Natural killer cell (primary cell): ENCODE data around the gene PARP2. TPM values are rescaled to one million over a fixed set of nuclear protein-coding genes. Genes with fewer than 3 reads are reported as not detected.

Experiments
- ATAC-seq, 3 donors: fragments of 150-1000 bp in 2 of 3; fragments of 200-7000 bp in 1 of 3; cut with Tn5 transposase; 1 replicate in 1 of 3; 2 replicates in 2 of 3; pipeline ENCODE4 v1.10.0; 2021; ENCODE audit warnings: mild to moderate bottlenecking in 2 of 3, moderate library complexity in 2 of 3
- DNase-seq, 2 donors: peaks; one replicate each; pipeline versions ENCODE4 v3.0.0 to v3.0.0-alpha.2; 2013 to 2021; ENCODE audit warnings: mixed read lengths in 1 of 2
- H3K27ac ChIP-seq: one replicate; pipeline ENCODE4 v1.5.1; 2013; ENCODE audit warnings: mild to moderate bottlenecking, low read length
- H3K27me3 ChIP-seq: one replicate; pipeline ENCODE4 v1.6.1; 2013; ENCODE audit warnings: low read length; ENCODE audit not compliant: control insufficient read depth, insufficient read depth
- H3K36me3 ChIP-seq: one replicate; pipeline ENCODE4 v1.6.1; 2013; ENCODE audit warnings: low read length; ENCODE audit not compliant: control insufficient read depth, insufficient read depth
- H3K4me1 ChIP-seq: one replicate; pipeline ENCODE4 v1.6.1; 2013; ENCODE audit warnings: low read length; ENCODE audit not compliant: control insufficient read depth, insufficient read depth
- H3K4me3 ChIP-seq: one replicate; pipeline ENCODE4 v1.5.1; 2013; ENCODE audit warnings: low read length
- H3K9me3 ChIP-seq: one replicate; pipeline ENCODE4 v1.6.1; 2013; ENCODE audit warnings: low read length; ENCODE audit not compliant: control insufficient read depth, insufficient read depth
- H3K27ac Mint-ChIP-seq, 2 donors: one replicate each; pipeline ENCODE4 v1.8.0; 2022; ENCODE audit warnings: mild to moderate bottlenecking in 2 of 2, mixed read lengths in 2 of 2, moderate library complexity in 1 of 2
- H3K27me3 Mint-ChIP-seq, 2 donors: one replicate each; pipeline ENCODE4 v1.8.0; 2022; ENCODE audit warnings: low read depth in 2 of 2, mixed read lengths in 2 of 2
- H3K36me3 Mint-ChIP-seq: one replicate; pipeline ENCODE4 v1.8.0; 2022; ENCODE audit warnings: mixed read lengths
- H3K4me1 Mint-ChIP-seq, 2 donors: one replicate each; pipeline ENCODE4 v1.8.0; 2022; ENCODE audit warnings: mixed read lengths in 2 of 2
- H3K4me3 Mint-ChIP-seq: one replicate; pipeline ENCODE4 v1.8.0; 2022; ENCODE audit warnings: mild to moderate bottlenecking, moderate library complexity, mixed read lengths
- H3K9me3 Mint-ChIP-seq, 2 donors: one replicate each; pipeline ENCODE4 v1.8.0; 2022; ENCODE audit warnings: mixed read lengths in 2 of 2
- WGBS: methylation state at CpG from one replicate; pipeline ENCODE4 v1.1.7; 2013; ENCODE audit warnings: missing lambda C conversion rate; ENCODE audit not compliant: insufficient coverage; 5-methylcytosine and 5-hydroxymethylcytosine counted together
- intact Hi-C: fragments of 100-400 bp; cut with micrococcal nuclease; formaldehyde crosslinking; loops from one replicate; pipeline ENCODE4 v1.14.2; 2022
- total RNA-seq, 4 donors: library from RNA; stranded (reverse); fragments of 120-200 nt in 1 of 4; gene quantifications; one replicate each; pipeline versions ENCODE4 v1.2.3 to v1.2.4, GENCODE V29; 2013 to 2022
- TF ChIP-seq, protein P1 (sequence below): fragments of 200-600 bp; IDR thresholded peaks from one replicate; pipeline ENCODE4 v1.8.0; 2022; ENCODE audit warnings: antibody characterized with exemption

Gene PARP2, protein sequence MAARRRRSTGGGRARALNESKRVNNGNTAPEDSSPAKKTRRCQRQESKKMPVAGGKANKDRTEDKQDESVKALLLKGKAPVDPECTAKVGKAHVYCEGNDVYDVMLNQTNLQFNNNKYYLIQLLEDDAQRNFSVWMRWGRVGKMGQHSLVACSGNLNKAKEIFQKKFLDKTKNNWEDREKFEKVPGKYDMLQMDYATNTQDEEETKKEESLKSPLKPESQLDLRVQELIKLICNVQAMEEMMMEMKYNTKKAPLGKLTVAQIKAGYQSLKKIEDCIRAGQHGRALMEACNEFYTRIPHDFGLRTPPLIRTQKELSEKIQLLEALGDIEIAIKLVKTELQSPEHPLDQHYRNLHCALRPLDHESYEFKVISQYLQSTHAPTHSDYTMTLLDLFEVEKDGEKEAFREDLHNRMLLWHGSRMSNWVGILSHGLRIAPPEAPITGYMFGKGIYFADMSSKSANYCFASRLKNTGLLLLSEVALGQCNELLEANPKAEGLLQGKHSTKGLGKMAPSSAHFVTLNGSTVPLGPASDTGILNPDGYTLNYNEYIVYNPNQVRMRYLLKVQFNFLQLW
- total RNA-seq = 10 to 100 TPM; 18.2 to 28.3 (median 22.2) TPM
- total RNA-seq (2013) = 15.5 TPM

DNA sequence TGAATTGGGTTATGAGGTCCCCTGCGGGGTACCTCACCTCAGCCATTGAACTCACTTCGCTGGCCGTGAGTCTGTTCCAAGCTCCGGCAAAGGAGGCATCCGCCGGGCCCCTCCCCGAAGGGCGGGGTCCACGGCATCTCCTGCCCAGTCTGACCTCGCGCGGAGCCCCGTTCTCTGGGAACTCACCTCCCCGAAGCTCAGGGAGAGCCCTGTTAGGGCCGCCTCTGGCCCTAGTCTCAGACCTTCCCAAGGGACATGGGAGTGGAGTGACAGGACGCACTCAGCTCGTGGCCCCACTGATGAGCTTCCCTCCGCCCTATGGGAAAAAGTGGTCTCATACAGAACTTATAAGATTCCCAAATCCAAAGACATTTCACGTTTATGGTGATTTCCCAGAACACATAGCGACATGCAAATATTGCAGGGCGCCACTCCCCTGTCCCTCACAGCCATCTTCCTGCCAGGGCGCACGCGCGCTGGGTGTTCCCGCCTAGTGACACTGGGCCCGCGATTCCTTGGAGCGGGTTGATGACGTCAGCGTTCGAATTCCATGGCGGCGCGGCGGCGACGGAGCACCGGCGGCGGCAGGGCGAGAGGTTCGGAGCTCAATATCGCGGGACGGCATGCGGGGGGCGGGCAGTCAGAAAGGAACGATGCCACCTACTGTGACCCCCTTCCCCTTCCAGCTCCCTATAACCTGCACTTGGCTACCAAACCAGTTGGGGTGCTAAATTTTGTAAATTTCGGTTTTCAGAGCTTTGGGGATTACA lies at the start of gene PARP2:
PARP2 (plus strand) TSS at position 544 of the 770 bp plus-strand sequence; CDS start at position 551, 7 bp downstream.
- Mint-ChIP-seq H3K4me1 (peaks cover 14 to 22% of the 10 kb centered on the region in 2 donors), H3K27ac (peak within 1 kb of the TSS; percentile 97 to 99), H3K9me3 (no peaks in the 10 kb centered on the region), H3K36me3 (no peaks in the 10 kb centered on the region), H3K27me3 (no peaks in the 10 kb centered on the region), H3K4me3 (peak within 1 kb of the TSS; percentile 96)
- H3K4me3 ChIP-seq = peak within 1 kb of the TSS; percentile 94
- WGBS = under 1% methylated on average over 50 of the region's 50 CpGs
- no peaks in the 10 kb centered on the region for H3K27me3 ChIP-seq
- no peaks in the 10 kb centered on the region for H3K9me3 ChIP-seq
- peak; percentile 80 to 90 (median 82) for ATAC-seq
- peaks cover 6% of the 10 kb centered on the region for H3K4me1 ChIP-seq
- H3K27ac ChIP-seq = peak within 1 kb of the TSS; percentile 90
- intact Hi-C loops = loop anchor here (1.0 to 5.0 kb wide), 6 partner anchors 10 to 340 kb away; partner anchors contain the start of genes APEX1 and CCNB1IP1
- TF ChIP-seq, protein P1, sequence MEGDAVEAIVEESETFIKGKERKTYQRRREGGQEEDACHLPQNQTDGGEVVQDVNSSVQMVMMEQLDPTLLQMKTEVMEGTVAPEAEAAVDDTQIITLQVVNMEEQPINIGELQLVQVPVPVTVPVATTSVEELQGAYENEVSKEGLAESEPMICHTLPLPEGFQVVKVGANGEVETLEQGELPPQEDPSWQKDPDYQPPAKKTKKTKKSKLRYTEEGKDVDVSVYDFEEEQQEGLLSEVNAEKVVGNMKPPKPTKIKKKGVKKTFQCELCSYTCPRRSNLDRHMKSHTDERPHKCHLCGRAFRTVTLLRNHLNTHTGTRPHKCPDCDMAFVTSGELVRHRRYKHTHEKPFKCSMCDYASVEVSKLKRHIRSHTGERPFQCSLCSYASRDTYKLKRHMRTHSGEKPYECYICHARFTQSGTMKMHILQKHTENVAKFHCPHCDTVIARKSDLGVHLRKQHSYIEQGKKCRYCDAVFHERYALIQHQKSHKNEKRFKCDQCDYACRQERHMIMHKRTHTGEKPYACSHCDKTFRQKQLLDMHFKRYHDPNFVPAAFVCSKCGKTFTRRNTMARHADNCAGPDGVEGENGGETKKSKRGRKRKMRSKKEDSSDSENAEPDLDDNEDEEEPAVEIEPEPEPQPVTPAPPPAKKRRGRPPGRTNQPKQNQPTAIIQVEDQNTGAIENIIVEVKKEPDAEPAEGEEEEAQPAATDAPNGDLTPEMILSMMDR = no peak
- peaks cover 7% of the 10 kb centered on the region for H3K36me3 ChIP-seq
- peak; percentile 83 to 97 for DNase-seq

DNA sequence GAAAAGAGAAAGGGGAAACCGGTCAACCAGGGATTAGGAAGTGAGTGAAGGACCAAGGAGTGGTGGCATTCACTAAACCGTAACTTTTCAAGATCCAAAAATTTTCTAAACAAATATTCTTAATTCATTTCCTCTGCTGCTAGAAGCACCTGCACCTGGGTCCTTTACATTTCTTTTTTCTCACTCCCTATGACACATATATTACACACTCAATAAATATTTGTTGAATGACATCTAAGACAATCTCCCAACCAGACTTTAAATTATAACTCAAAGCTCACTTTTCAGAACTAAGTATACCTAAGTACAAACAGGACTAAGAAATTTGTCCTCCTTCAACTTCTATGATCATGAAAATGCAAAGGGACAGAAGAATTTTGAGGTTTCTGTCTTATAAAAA lies 48.8 kb upstream of the PARP2 start:
- peaks cover 93% of the 10 kb centered on the region for H3K36me3 ChIP-seq
- H3K9me3 ChIP-seq = no peaks in the 10 kb centered on the region
- Mint-ChIP-seq H3K27me3 (no peaks in the 10 kb centered on the region), H3K27ac (no peak overlapping the region), H3K4me1 (peaks cover 5% of the 10 kb centered on the region in 2 donors), H3K9me3 (no peaks in the 10 kb centered on the region), H3K36me3 (peaks cover 33% of the 10 kb centered on the region), H3K4me3 (no peak overlapping the region)
- whole genome bisulfite sequencing = 93% methylated on average over 2 of the region's 2 CpGs
- no peaks in the 10 kb centered on the region for H3K4me1 ChIP-seq
- TF ChIP-seq, protein P1 = no peak
- DNase-seq (no peak), ATAC-seq (no peak)
- intact Hi-C loops = no loop called here
- H3K4me3 ChIP-seq = no peak overlapping the region
- no peaks in the 10 kb centered on the region for H3K27me3 ChIP-seq
- H3K27ac ChIP-seq = no peak overlapping the region

DNA sequence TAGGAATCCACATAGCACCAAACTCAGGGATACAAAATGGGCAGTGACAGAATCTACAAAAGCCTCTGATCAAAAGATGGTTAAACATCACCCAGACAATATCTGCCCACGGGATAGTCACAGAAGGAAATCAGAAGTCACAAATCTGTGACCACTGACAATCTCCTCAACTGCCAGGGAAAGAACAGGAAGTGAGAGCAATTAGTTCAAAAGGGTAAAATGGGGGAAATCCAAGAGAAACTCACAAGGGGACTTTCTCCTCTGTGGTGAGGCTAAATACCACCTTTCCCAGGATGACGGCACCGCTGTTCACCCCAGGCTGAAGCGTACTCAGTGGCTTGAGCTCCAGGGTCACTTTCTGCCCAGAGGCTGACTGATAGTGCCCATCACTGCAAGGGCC lies 48.4 kb upstream of the PARP2 start:
- H3K4me3 Mint-ChIP-seq = no peak overlapping the region
- no peaks in the 10 kb centered on the region for H3K27me3 Mint-ChIP-seq
- DNase-seq (no peak), ATAC-seq (no peak)
- H3K36me3 Mint-ChIP-seq = peaks cover 33% of the 10 kb centered on the region
- H3K4me3 ChIP-seq = no peak overlapping the region
- H3K9me3 Mint-ChIP-seq = no peaks in the 10 kb centered on the region
- no peaks in the 10 kb centered on the region for H3K27me3 ChIP-seq
- no peak overlapping the region for H3K27ac ChIP-seq
- whole genome bisulfite sequencing = 62% methylated on average over 4 of the region's 4 CpGs
- TF ChIP-seq, protein P1 = no peak
- H3K4me1 Mint-ChIP-seq = peaks cover 5% of the 10 kb centered on the region in 2 donors
- H3K4me1 ChIP-seq = no peaks in the 10 kb centered on the region
- H3K9me3 ChIP-seq = no peaks in the 10 kb centered on the region
- intact Hi-C loops = no loop called here
- no peak overlapping the region for H3K27ac Mint-ChIP-seq
- H3K36me3 ChIP-seq = peaks cover 91% of the 10 kb centered on the region
